ENCODE results near the gene CCND3. TPM values are rescaled to one million over a fixed set of nuclear protein-coding genes. Genes with fewer than 3 reads are reported as not detected.

CCND3 gene
- total and polyA plus RNA-seq, 2 of the 13 experiments (the other 11 are each of a cell fraction or from before 2014, with no cell fraction given): 4.3 to 7.2 TPM

- TF ChIP-seq ZNF574 (CRISPR knock-in tag; IDR thresholded peaks at IDR 0.05) (peak; percentile 81), BCLAF1 (IDR thresholded peaks at IDR 0.05) (no peak), MAFK (conservative IDR thresholded peaks at IDR 0.05 in 1 of 2, IDR thresholded peaks at IDR 0.05 in 1 of 2; ENCODE audit: low read length in 2 of 2) (no peak), DRAP1 (CRISPR knock-in tag; IDR thresholded peaks at IDR 0.05) (no peak), ZSCAN29 (CRISPR knock-in tag; conservative IDR thresholded peaks at IDR 0.05) (no peak), ZBTB14 (CRISPR knock-in tag; IDR thresholded peaks at IDR 0.05) (peak; percentile 72), ZNF407 (CRISPR knock-in tag; IDR thresholded peaks at IDR 0.05; ENCODE audit: not compliant biosample characterization) (peak; percentile 64), ZMYM4 (CRISPR knock-in tag; IDR thresholded peaks at IDR 0.05) (peak; percentile 64; the same call in 1 of the 2 replicates), ZNF564 (CRISPR knock-in tag; IDR thresholded peaks at IDR 0.05) (peak; percentile 76; the same call in 1 of the 2 replicates), SALL1 (CRISPR knock-in tag; IDR thresholded peaks at IDR 0.05) (peak; percentile 63; the same call in 1 of the 2 replicates), ZBTB20 (CRISPR knock-in tag; IDR thresholded peaks at IDR 0.05; ENCODE audit: borderline replicate concordance, low read depth) (no peak)
Measured at GRCh38 chr6:41941280-41942066, at the start of gene CCND3 (continued).
